SU-DHL-6 (cell line): ENCODE results near the gene CAPRIN2.

Experiments used
- H2AFZ ChIP-seq: fragments of 200-600 bp; sonication (generic); 2 replicates; pipeline ENCODE4 v1.6.1; 2014; ENCODE audit warnings: low read depth, mild to moderate bottlenecking, moderate library complexity, mixed read lengths, antibody characterized with exemption, low read length; ENCODE audit not compliant: severe bottlenecking
- H3F3A ChIP-seq: fragments of 200-600 bp; shearing (Covaris generic); 2 replicates; pipeline ENCODE4 v1.6.0; 2016; ENCODE audit warnings: antibody characterized with exemption, mild to moderate bottlenecking; ENCODE audit not compliant: insufficient read depth
- H3K27ac ChIP-seq: fragments of 200-600 bp; sonication (generic); 2 replicates; pipeline ENCODE4 v1.5.1; 2016; ENCODE audit warnings: low read depth, mild to moderate bottlenecking, low read length, moderate library complexity, mixed read lengths
- H3K27me3 ChIP-seq: fragments of 200-600 bp; sonication (generic), shearing (Covaris generic); 2 replicates; pipeline ENCODE4 v1.6.0; 2014; ENCODE audit warnings: mild to moderate bottlenecking, low read length
- H3K36me3 ChIP-seq: fragments of 200-600 bp; sonication (generic); 2 replicates; pipeline ENCODE4 v1.6.1; 2014; ENCODE audit warnings: mild to moderate bottlenecking, low read length, mixed read lengths
- H3K4me2 ChIP-seq: fragments of 300-600, 200-600 bp; shearing (Covaris generic), sonication (generic); 2 replicates; pipeline ENCODE4 v1.6.0; 2014; ENCODE audit warnings: low read length, low read depth, mild to moderate bottlenecking; ENCODE audit not compliant: poor library complexity, severe bottlenecking
- H3K4me3 ChIP-seq: fragments of 200-600 bp; sonication (generic); 2 replicates; pipeline ENCODE4 v1.5.1; 2014; ENCODE audit warnings: antibody characterized with exemption, low read length, mild to moderate bottlenecking, mixed read lengths; ENCODE audit not compliant: insufficient read depth, poor library complexity, severe bottlenecking
- H3K79me2 ChIP-seq: fragments of 200-600 bp; sonication (generic); 2 replicates; pipeline ENCODE4 v1.6.1; 2014; ENCODE audit warnings: mild to moderate bottlenecking, low read length, moderate library complexity; ENCODE audit not compliant: insufficient read depth
- H3K9ac ChIP-seq: fragments of 200-600 bp; sonication (generic); 2 replicates; pipeline ENCODE4 v1.7.0; 2014; ENCODE audit warnings: mild to moderate bottlenecking, low read length
- H3K9me2 ChIP-seq: fragments of 200-600 bp; sonication (generic); replicated peaks from 2 replicates; pipeline ENCODE4 v1.6.1; 2014; ENCODE audit warnings: low read length; ENCODE audit not compliant: insufficient read depth
- H3K9me3 ChIP-seq: fragments of 200-600 bp; sonication (generic); 2 replicates; pipeline ENCODE4 v1.6.1; 2014; ENCODE audit warnings: low read length, mixed read lengths; ENCODE audit not compliant: insufficient read depth
- H4K20me1 ChIP-seq: fragments of 200-600 bp; sonication (generic); 2 replicates; pipeline ENCODE4 v1.6.1; 2014; ENCODE audit warnings: low read depth, mild to moderate bottlenecking, antibody characterized with exemption, low read length, moderate library complexity, mixed read lengths
- EZH2phosphoT487 ChIP-seq: fragments of 200-600 bp; sonication (generic), shearing (Covaris generic); conservative IDR thresholded peaks from 2 replicates; pipeline ENCODE4 v1.6.1; 2018; ENCODE audit warnings: mild to moderate bottlenecking, antibody characterized with exemption, low read length, moderate library complexity, mixed read lengths
- TF ChIP-seq, protein P1 (sequence below): fragments of 200-600 bp; sonication (generic); IDR thresholded peaks from one replicate; pipeline ENCODE4 v1.5.1; 2017; ENCODE audit warnings: antibody characterized with exemption, mild to moderate bottlenecking, low read length, moderate library complexity; ENCODE audit not compliant: insufficient read depth, poor library complexity, severe bottlenecking

Gene CAPRIN2, protein sequence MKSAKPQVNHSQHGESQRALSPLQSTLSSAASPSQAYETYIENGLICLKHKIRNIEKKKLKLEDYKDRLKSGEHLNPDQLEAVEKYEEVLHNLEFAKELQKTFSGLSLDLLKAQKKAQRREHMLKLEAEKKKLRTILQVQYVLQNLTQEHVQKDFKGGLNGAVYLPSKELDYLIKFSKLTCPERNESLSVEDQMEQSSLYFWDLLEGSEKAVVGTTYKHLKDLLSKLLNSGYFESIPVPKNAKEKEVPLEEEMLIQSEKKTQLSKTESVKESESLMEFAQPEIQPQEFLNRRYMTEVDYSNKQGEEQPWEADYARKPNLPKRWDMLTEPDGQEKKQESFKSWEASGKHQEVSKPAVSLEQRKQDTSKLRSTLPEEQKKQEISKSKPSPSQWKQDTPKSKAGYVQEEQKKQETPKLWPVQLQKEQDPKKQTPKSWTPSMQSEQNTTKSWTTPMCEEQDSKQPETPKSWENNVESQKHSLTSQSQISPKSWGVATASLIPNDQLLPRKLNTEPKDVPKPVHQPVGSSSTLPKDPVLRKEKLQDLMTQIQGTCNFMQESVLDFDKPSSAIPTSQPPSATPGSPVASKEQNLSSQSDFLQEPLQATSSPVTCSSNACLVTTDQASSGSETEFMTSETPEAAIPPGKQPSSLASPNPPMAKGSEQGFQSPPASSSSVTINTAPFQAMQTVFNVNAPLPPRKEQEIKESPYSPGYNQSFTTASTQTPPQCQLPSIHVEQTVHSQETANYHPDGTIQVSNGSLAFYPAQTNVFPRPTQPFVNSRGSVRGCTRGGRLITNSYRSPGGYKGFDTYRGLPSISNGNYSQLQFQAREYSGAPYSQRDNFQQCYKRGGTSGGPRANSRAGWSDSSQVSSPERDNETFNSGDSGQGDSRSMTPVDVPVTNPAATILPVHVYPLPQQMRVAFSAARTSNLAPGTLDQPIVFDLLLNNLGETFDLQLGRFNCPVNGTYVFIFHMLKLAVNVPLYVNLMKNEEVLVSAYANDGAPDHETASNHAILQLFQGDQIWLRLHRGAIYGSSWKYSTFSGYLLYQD

DNA sequence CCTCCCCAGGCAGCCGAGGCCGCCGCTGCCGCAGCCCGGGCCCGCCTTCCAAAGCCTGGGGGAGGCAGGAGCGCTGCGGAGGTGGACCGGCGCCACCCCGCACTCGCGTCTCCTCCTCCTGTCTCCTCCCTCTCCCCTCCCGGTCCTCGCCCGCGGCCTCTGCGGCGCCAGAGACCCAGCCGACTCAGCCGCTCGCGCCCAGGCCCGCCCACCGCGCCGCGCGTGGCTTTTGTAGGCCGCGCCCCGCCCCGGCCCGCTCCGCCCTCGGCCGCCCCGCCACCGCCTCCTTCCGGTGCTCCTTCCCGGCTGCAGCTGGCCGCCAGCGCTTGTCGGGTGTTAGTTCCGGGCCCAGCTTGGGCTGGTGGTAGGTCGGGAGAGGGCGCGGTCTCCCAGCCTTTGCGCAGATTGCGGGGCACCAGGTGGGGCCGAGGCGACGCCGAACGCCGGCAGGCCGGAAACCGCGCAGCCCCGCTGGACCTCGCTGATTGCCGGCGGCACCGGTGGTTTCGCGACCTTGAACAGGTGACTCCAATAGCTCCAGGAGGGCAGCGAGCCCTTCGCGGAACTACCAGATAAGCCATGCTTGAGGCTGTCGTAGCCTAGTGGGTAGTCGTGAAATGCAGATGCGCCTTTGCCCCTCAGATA is at the start of gene CAPRIN2:
Gene CAPRIN2, minus strand, starts transcription at position 202 of the 645 bp plus-strand sequence. CDS start 1,431 bp downstream, outside the sequence.
- H3K4me3 ChIP-seq, result peak within 1 kb of the TSS; percentile 62
- H3K79me2 ChIP-seq, result no peaks in the 10 kb centered on the region

DNA sequence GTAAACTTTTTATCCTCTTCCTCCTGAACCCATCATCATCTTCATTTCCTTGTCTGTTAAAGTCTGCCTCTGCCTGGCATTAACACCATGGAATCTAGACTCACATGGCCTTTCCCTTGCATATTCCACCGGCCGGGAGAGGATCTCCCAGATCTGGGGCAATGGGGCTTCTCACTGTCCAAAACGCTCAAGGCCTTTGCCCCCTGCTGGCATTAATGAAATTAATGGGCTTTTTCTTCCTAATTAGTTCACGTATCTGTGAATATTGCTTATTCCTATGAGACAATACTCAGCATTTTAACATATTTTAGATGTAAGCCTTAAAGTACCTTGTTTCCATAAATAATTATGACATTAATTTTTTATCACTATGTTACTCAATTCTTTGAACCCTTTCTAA is 42.9 kb upstream of the CAPRIN2 start:
- H3F3A ChIP-seq, result no peaks in the 10 kb centered on the region
- no peaks in the 10 kb centered on the region for H3K9me3 ChIP-seq
- no peak overlapping the region for H3K27ac ChIP-seq
- no peak overlapping the region for H3K4me2 ChIP-seq
- H4K20me1 ChIP-seq, result no peaks in the 10 kb centered on the region
- H3K4me3 ChIP-seq, result no peak overlapping the region
- no peaks in the 10 kb centered on the region for H3K27me3 ChIP-seq
- no peak overlapping the region for H3K9ac ChIP-seq
- H3K79me2 ChIP-seq, result no peaks in the 10 kb centered on the region
- H3K36me3 ChIP-seq, result no peaks in the 10 kb centered on the region
- TF ChIP-seq, protein P1, sequence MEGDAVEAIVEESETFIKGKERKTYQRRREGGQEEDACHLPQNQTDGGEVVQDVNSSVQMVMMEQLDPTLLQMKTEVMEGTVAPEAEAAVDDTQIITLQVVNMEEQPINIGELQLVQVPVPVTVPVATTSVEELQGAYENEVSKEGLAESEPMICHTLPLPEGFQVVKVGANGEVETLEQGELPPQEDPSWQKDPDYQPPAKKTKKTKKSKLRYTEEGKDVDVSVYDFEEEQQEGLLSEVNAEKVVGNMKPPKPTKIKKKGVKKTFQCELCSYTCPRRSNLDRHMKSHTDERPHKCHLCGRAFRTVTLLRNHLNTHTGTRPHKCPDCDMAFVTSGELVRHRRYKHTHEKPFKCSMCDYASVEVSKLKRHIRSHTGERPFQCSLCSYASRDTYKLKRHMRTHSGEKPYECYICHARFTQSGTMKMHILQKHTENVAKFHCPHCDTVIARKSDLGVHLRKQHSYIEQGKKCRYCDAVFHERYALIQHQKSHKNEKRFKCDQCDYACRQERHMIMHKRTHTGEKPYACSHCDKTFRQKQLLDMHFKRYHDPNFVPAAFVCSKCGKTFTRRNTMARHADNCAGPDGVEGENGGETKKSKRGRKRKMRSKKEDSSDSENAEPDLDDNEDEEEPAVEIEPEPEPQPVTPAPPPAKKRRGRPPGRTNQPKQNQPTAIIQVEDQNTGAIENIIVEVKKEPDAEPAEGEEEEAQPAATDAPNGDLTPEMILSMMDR, result no peak
- TF ChIP-seq EZH2phosphoT487, result no peak
- H3K9me2 ChIP-seq, result no peaks in the 10 kb centered on the region
- H2AFZ ChIP-seq, result no peak overlapping the region

More for the DNA sequence above, at the start of gene CAPRIN2:
- H3K9me2 ChIP-seq, result no peaks in the 10 kb centered on the region
- peak within 1 kb of the TSS; percentile 10; the same call in 1 of the 2 replicates for H3K27ac ChIP-seq
- H3F3A ChIP-seq, result peaks cover 7% of the 10 kb centered on the region; the same call in 1 of the 2 replicates
- H3K4me2 ChIP-seq, result peak within 1 kb of the TSS; percentile 80
- TF ChIP-seq, protein P1, result no peak
- no peak for TF ChIP-seq EZH2phosphoT487
- no peaks in the 10 kb centered on the region for H3K27me3 ChIP-seq
- H2AFZ ChIP-seq, result peak within 1 kb of the TSS; percentile 84
- H4K20me1 ChIP-seq, result no peaks in the 10 kb centered on the region
- H3K36me3 ChIP-seq, result no peaks in the 10 kb centered on the region
- peak within 1 kb of the TSS; percentile 63 for H3K9ac ChIP-seq
- H3K9me3 ChIP-seq, result no peaks in the 10 kb centered on the region

DNA sequence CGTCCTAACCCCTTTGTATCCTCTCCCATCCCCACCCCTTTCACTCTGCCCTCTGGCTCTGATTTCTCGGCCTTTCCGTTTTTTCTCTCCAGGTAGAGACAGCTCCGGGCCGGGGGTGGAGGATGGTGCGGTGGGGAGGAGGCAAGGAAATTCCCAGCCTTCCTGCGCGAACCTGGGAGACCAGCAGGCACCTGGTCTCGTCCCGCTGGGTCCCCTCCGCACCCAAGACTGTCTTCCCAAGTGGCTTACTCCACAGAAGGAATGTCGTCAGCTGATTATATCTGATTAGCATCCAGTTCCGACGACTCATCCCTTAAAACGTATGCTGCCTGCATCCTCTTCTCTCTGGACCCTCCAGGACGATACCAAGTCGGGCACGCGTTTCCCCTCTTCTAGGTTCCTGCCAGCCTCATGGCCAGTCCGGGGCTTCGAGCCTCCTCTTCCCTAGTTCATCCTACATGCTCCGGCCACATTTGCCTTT is 42.2 kb upstream of the CAPRIN2 start:
- Histone ChIP-seq H4K20me1 (no peaks in the 10 kb centered on the region), H3K36me3 (no peaks in the 10 kb centered on the region), H3K27ac (no peak overlapping the region), H2AFZ (no peak overlapping the region), H3K4me2 (no peak overlapping the region), H3K4me3 (no peak overlapping the region), H3K9me3 (no peaks in the 10 kb centered on the region), H3K79me2 (no peaks in the 10 kb centered on the region), H3K9ac (no peak overlapping the region), H3K27me3 (no peaks in the 10 kb centered on the region), H3K9me2 (no peaks in the 10 kb centered on the region), H3F3A (no peaks in the 10 kb centered on the region)
- no peak for TF ChIP-seq EZH2phosphoT487
- TF ChIP-seq, protein P1, result no peak
